Thyroid gland (tissue), 4 donors: Measurements from ENCODE around the gene HAS3. TPM values are rescaled to one million over a fixed set of nuclear protein-coding genes. Genes with fewer than 3 reads are reported as not detected.
"Not testable (repeated sequence)": the region's sequence is repeated elsewhere in the genome, so short reads cannot be mapped to it uniquely, and the experiment has no call there.

ENCODE experiments used
- DNase-seq, 2 donors: peaks; one replicate each; pipeline ENCODE4 v3.0.0-alpha.2; 2019
- H3K27ac ChIP-seq, 3 donors: fragments of 200-600 bp; sonication (generic); 1 replicate in 2 of 3; 2 replicates in 1 of 3; pipeline ENCODE4 v1.5.1; 2016 to 2019; ENCODE audit warnings: mild to moderate bottlenecking in 1 of 3, moderate library complexity in 1 of 3
- H3K27me3 ChIP-seq: fragments of 200-600 bp; sonication (generic); one replicate; pipeline ENCODE4 v1.5.1; 2019
- H3K36me3 ChIP-seq, 2 donors: fragments of 200-600 bp; sonication (generic); one replicate each; pipeline ENCODE4 v1.5.1; 2016 to 2019
- H3K4me1 ChIP-seq, 2 donors: fragments of 200-600 bp; sonication (generic); one replicate each; pipeline ENCODE4 v1.5.1; 2017 to 2019
- H3K4me3 ChIP-seq, 3 donors: fragments of 200-600 bp; sonication (generic); replicated peaks in 1 of 3; 1 replicate in 2 of 3; 2 replicates in 1 of 3; pipeline ENCODE4 v1.5.1; 2016; ENCODE audit warnings: mild to moderate bottlenecking in 1 of 3
- H3K9me3 ChIP-seq: fragments of 200-600 bp; sonication (generic); one replicate; pipeline ENCODE4 v1.5.1; 2017
- CTCF ChIP-seq, 6 experiments: fragments of 200-600 bp in 3 of 6; fragments of 450-650 bp in 3 of 6; sonication (generic) in 3 of 6; IDR thresholded peaks; one replicate each; pipeline ENCODE4 v1.5.1; 2016 to 2019; ENCODE audit warnings: antibody characterized with exemption in 6 of 6, mild to moderate bottlenecking in 2 of 6, inconsistent platforms in 1 of 6, moderate library complexity in 1 of 6
- POLR2A ChIP-seq, 2 donors: fragments of 450-650 bp; IDR thresholded peaks; one replicate each; pipeline ENCODE4 v1.6.1; 2017; ENCODE audit warnings: antibody characterized with exemption in 2 of 2, mild to moderate bottlenecking in 2 of 2, moderate library complexity in 1 of 2
- WGBS, 2 donors: methylation state at CpG; one replicate each; pipeline ENCODE4 v1.1.5; 2017; 5-methylcytosine and 5-hydroxymethylcytosine counted together
- intact Hi-C: fragments of 100-400 bp; cut with DNase I; formaldehyde crosslinking; loops from one replicate; pipeline ENCODE4 v1.15.1; 2023
- total RNA-seq, 4 donors: library from RNA; depleted of rRNA; stranded (reverse); fragments of >200 nt; gene quantifications; one replicate each; pipeline ENCODE4 v1.2.3, GENCODE V29; 2016

The HAS3 gene
- total RNA-seq, 4 donors from 2014 or later: 3.5 to 9.1 (median 7.5) TPM

GRCh38 chr16:69120096-69120664 lies 14.7 kb downstream of the HAS3 start:
- WGBS, 2 donors: 92 to 95% methylated on average over 19 of the region's 19 CpGs
- no peak for TF ChIP-seq CTCF (IDR thresholded peaks at IDR 0.05)
- no peak for TF ChIP-seq POLR2A (IDR thresholded peaks at IDR 0.05)
- H3K27me3 ChIP-seq: no peaks in the 10 kb centered on the region
- H3K4me3 ChIP-seq: no peak overlapping the region
- DNase-seq: no peak
- H3K36me3 ChIP-seq: peaks cover 22 to 36% of the 10 kb centered on the region in 2 donors
- peaks cover 0 to 18% of the 10 kb centered on the region in 2 donors for H3K4me1 ChIP-seq
- H3K27ac ChIP-seq: peak overlapping the region in 1 of 3 donors; percentile 24
- H3K9me3 ChIP-seq: no peaks in the 10 kb centered on the region
- intact Hi-C loops: loop anchor here (5.0 kb wide), 2 partner anchors 218 to 273 kb away; no protein-coding TSS in a partner anchor

DNA sequence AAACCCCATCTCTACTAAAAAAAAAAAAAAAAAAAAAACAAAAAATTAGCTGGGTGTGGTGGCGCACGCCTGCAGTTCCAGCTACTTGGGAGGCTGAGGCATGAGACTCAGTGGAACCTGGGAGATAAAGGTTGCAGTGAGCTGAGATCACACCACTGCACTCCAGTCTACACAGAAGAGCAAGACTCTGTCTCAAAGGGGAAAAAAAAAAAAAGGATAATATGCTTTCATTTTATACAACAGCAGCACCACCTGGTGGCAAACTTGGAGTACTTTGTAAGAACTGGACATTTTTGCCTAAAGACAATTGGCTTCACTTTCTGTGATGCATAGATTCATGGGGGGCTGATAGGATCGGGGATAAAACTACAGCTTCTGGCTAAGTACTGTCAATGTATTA lies 18.5 kb downstream of the HAS3 start:
- peak; percentile 64 to 74 for DNase-seq
- no peaks in the 10 kb centered on the region for H3K27me3 ChIP-seq
- peaks cover 16 to 18% of the 10 kb centered on the region in 2 donors for H3K36me3 ChIP-seq
- no peak overlapping the region for H3K27ac ChIP-seq
- no peaks in the 10 kb centered on the region for H3K9me3 ChIP-seq
- peaks cover 0 to 6% of the 10 kb centered on the region in 2 donors for H3K4me1 ChIP-seq
- H3K4me3 ChIP-seq: no peak overlapping the region
- peak; percentile 26 to 93 (median 68) for TF ChIP-seq CTCF (IDR thresholded peaks at IDR 0.05)
- TF ChIP-seq POLR2A (IDR thresholded peaks at IDR 0.05): no peak
- intact Hi-C loops: loop anchor here (5.0 kb wide), 2 partner anchors 222 to 277 kb away; no protein-coding TSS in a partner anchor
- WGBS, 2 donors: 82 to 85% methylated on average over 3 of the region's 3 CpGs

DNA sequence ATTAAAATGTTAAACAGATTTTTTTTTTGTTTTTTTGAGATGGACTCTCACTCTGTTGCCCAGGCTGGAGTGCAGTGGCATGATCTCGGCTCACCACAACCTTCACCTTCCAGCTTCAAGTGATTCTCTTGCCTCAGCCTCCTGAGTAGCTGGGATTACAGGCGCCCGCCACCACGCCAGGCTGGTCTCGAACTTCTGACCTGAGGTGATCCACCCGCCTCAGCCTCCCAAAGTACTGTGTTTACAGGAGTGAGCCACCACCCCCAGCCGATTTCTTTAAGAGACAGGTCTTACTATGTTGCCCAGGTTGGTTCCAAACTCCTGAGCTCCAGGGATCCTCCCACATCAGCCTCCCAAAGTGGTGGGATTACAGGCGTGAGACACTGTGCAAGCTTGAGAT lies 19.0 kb downstream of the HAS3 start:
- DNase-seq, H3K4me3 ChIP-seq, H3K9me3 ChIP-seq, H3K4me1 ChIP-seq, H3K27me3 ChIP-seq, H3K27ac ChIP-seq: not testable (repeated sequence)
- intact Hi-C loops: loop anchor here (5.0 kb wide), 2 partner anchors 222 to 277 kb away; no protein-coding TSS in a partner anchor
- H3K36me3 ChIP-seq: peaks cover 16 to 17% of the 10 kb centered on the region in 2 donors
- 95 to 96% methylated on average over 8 of the region's 8 CpGs for WGBS, 2 donors

DNA sequence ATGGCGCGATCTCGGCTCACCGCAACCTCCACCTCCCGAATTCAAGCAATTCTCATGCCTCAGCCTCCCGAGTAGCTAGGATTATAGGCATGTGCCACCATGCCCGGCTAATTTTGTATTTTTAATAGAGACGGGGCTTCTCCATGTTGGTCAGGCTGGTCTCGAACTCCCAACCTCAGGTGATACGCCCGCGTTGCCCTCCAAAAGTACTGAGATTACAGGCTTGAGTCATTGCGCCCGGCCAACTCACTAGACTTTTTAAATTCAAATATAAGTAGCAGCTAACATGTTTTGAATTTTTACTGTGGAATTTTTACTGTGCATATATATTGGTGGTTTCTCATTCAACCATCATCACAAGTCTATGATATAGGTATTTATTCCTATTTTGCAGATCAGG lies 19.5 kb downstream of the HAS3 start:
- intact Hi-C loops: loop anchor here (5.0 kb wide), 2 partner anchors 223 to 278 kb away; no protein-coding TSS in a partner anchor

GRCh38 chr16:69126221-69126620 lies 20.8 kb downstream of the HAS3 start:
- TF ChIP-seq CTCF (IDR thresholded peaks at IDR 0.05) (no peak), POLR2A (IDR thresholded peaks at IDR 0.05) (no peak)
- no peak overlapping the region for H3K4me3 ChIP-seq
- WGBS, 2 donors: 76% methylated on average over 3 of the region's 3 CpGs
- no peaks in the 10 kb centered on the region for H3K27me3 ChIP-seq
- peaks cover 0 to 3% of the 10 kb centered on the region in 2 donors for H3K36me3 ChIP-seq
- H3K9me3 ChIP-seq: no peaks in the 10 kb centered on the region
- H3K4me1 ChIP-seq: peaks cover 8 to 9% of the 10 kb centered on the region in 2 donors
- DNase-seq: no peak
- H3K27ac ChIP-seq: no peak overlapping the region
- intact Hi-C loops: no loop called here

More for the DNA sequence above, 19.5 kb downstream of the HAS3 start:
- not testable (repeated sequence) for H3K4me3 ChIP-seq, H3K4me1 ChIP-seq, H3K9me3 ChIP-seq, H3K27me3 ChIP-seq, DNase-seq, H3K27ac ChIP-seq
- 98% methylated on average over 14 of the region's 14 CpGs for WGBS, 2 donors
- H3K36me3 ChIP-seq: peaks cover 12 to 14% of the 10 kb centered on the region in 2 donors

- not testable (repeated sequence) for DNase-seq
These were observed 21.3 kb downstream of the HAS3 start for GRCh38 chr16:69126801-69127200.

More at GRCh38 chr16:69126801-69127200, 21.3 kb downstream of the HAS3 start:
- H3K9me3 ChIP-seq, H3K27me3 ChIP-seq, H3K4me3 ChIP-seq, H3K27ac ChIP-seq, intact Hi-C loops, H3K4me1 ChIP-seq, H3K36me3 ChIP-seq: not testable (repeated sequence)
- 95 to 99% methylated on average over 10 of the region's 10 CpGs for WGBS, 2 donors
